ENCODE results near the gene FCHSD2. TPM values are rescaled to one million over a fixed set of nuclear protein-coding genes. Genes with fewer than 3 reads are reported as not detected.
"Not testable (repeated sequence)": the region's sequence is repeated elsewhere in the genome, so short reads cannot be mapped to it uniquely, and the experiment has no call there.

Gene FCHSD2
- total and polyA plus RNA-seq, 8 donors: 5.5 to 22.5 (median 10.4) TPM

DNA sequence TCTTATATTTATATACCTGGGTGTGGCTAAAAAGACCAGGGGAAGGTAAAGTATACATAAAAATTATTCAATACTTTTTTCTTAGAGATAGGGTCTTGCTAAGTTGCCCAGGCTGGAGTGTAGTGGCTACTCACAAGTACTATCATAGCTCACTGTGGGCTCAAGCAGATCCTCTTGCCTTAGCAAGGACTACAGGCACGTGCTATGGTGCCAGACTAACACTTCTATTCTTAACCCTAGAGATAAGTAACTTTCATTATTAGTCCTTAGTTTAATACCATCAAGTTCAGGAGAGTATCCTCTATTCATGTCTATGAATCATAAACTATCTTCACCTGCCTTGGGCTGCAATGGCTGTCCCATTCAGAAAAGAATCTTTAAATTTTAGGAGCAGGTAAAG lies 11.9 kb downstream of the FCHSD2 start:
- H3K4me3 ChIP-seq: no peak overlapping the region
- H3K27ac ChIP-seq: no peak overlapping the region
- TF ChIP-seq, protein P1, sequence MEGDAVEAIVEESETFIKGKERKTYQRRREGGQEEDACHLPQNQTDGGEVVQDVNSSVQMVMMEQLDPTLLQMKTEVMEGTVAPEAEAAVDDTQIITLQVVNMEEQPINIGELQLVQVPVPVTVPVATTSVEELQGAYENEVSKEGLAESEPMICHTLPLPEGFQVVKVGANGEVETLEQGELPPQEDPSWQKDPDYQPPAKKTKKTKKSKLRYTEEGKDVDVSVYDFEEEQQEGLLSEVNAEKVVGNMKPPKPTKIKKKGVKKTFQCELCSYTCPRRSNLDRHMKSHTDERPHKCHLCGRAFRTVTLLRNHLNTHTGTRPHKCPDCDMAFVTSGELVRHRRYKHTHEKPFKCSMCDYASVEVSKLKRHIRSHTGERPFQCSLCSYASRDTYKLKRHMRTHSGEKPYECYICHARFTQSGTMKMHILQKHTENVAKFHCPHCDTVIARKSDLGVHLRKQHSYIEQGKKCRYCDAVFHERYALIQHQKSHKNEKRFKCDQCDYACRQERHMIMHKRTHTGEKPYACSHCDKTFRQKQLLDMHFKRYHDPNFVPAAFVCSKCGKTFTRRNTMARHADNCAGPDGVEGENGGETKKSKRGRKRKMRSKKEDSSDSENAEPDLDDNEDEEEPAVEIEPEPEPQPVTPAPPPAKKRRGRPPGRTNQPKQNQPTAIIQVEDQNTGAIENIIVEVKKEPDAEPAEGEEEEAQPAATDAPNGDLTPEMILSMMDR (IDR thresholded peaks at IDR 0.05): no peak
- FAIRE-seq (no peak), ATAC-seq (no peak), DNase-seq (no peak)
- no peaks in the 10 kb centered on the region for H3K4me1 ChIP-seq
- H3K27me3 ChIP-seq: no peaks in the 10 kb centered on the region
- 87 to 92% methylated on average over 1 of the region's 1 CpG for WGBS, 2 donors
- H3K9me3 ChIP-seq: no peaks in the 10 kb centered on the region
- intact Hi-C loops (cut with DNase I): no loop called here
- H3K36me3 ChIP-seq: no peaks in the 10 kb centered on the region

DNA sequence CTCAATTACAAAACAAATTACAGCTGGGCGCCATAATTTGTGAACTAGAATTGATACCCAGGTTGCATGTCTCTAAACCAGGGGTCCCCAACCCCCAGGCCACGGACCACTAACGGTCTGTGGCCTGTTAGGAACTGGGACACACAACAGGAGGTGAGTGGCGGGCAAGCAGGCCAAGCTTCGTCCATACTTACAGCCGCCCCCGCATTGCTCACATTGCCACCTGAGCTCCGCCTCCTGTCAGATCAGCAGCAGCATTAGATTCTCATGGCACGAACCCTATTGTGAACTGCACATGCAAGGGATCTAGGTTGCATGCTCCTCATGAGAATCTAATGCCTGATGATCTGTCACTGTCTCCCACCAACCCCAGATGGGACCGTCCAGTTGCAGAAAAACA lies 12.9 kb downstream of the FCHSD2 start:
- FAIRE-seq (no peak), ATAC-seq (no peak), DNase-seq (no peak)
- Histone ChIP-seq H3K27me3 (no peaks in the 10 kb centered on the region), H3K4me3 (no peak overlapping the region), H3K36me3 (no peaks in the 10 kb centered on the region), H3K9me3 (no peaks in the 10 kb centered on the region), H3K27ac (no peak overlapping the region), H3K4me1 (no peaks in the 10 kb centered on the region)
- TF ChIP-seq, protein P1 (IDR thresholded peaks at IDR 0.05): no peak
- intact Hi-C loops (cut with DNase I): no loop called here
- WGBS, 2 donors: 95 to 96% methylated on average over 10 of the region's 10 CpGs

DNA sequence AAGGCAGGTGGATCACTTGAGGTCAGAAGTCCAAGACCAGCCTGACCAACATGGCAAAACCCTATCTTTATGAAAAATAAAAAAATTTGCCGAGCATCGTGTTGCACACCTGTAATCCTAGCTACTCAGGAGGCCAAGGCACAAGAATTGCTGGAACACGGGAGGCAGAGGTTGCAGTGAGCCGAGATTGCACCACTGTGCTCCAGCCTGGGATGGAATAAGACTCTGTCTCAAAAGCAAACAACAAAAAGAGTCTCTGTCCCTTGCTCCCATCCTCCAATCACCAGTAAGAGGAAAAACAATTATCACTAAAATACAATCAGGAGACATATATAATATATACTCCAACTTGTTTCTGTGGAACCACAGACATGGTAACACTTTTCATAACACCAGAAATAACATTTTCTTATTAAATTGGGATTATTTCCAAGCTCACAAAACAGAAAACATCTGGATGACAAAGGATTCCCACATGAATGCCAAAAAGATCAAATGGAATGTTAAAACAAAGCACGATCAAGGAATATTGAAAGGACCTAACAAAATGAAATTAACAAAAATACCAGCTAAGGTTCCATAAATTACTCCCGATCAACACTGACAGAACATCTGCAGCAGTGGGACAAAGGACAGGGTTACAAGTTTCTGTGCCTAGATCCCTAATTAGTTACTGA lies 15.2 kb downstream of the FCHSD2 start:
- 89 to 95% methylated on average over 6 of the region's 6 CpGs for WGBS, 2 donors
- H3K4me1 ChIP-seq: peaks cover 0 to 3% (median 0%) of the 10 kb centered on the region in 3 donors
- H3K27me3 ChIP-seq: no peaks in the 10 kb centered on the region
- no peaks in the 10 kb centered on the region for H3K9me3 ChIP-seq
- DNase-seq (no peak), ATAC-seq (no peak), FAIRE-seq (no peak)
- H3K4me3 ChIP-seq: no peak overlapping the region
- intact Hi-C loops (cut with DNase I): no loop called here
- TF ChIP-seq, protein P1 (IDR thresholded peaks at IDR 0.05): no peak
- no peaks in the 10 kb centered on the region for H3K36me3 ChIP-seq
- H3K27ac ChIP-seq: no peak overlapping the region

DNA sequence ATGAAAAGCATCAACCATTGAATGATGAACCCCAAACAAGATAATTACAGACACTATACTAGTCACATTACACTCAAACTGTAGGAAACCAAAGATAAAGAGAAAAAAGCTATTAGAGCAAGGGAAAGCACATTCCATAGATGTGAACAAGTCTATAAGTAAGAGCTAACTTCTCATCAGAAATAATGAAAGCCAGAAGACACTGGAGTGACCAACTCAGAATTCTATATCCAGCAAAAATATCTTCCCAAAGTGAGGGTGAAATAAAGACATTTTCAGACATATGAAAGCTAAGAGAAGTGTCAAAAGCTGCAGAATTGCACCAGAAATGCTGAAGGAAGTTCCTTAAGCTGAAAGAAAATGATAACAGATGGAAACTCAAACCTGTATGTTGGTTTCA lies 17.3 kb downstream of the FCHSD2 start:
- Histone ChIP-seq H3K4me3 (no peak overlapping the region), H3K9me3 (no peaks in the 10 kb centered on the region), H3K27ac (no peak overlapping the region), H3K27me3 (no peaks in the 10 kb centered on the region), H3K36me3 (no peaks in the 10 kb centered on the region), H3K4me1 (peaks cover 0 to 3% (median 0%) of the 10 kb centered on the region in 3 donors)
- DNase-seq: no peak
- TF ChIP-seq, protein P1 (IDR thresholded peaks at IDR 0.05): no peak
- intact Hi-C loops (cut with DNase I): no loop called here
- FAIRE-seq: no peak
- ATAC-seq: no peak

DNA sequence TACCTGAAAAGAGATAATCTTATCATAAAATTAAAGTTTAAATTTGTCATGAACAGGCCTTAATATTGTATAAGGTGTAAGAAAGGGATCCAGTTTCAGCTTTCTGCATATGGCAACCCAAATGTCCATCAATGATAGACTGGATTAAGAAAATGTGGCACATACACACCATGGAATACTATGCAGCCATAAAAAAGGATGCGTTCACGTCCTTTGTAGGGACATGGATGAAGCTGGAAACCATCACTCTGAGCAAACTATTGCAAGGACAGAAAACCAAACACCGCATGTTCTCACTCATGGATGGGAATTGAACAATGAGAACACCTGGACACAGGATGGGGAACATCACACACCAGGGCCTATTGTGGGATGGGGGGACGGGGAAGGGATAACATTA lies 18.2 kb downstream of the FCHSD2 start:
- WGBS, 2 donors: 98 to 99% methylated on average over 4 of the region's 4 CpGs
- not testable (repeated sequence) for H3K9me3 ChIP-seq, H3K36me3 ChIP-seq

More for the DNA sequence above, 18.2 kb downstream of the FCHSD2 start:
- H3K4me1 ChIP-seq; ATAC-seq; intact Hi-C loops (cut with DNase I); H3K4me3 ChIP-seq; DNase-seq; H3K27ac ChIP-seq; FAIRE-seq; H3K27me3 ChIP-seq: not testable (repeated sequence)
